Measurements from ENCODE around the gene PROCA1.

GRCh38 chr17:28720247-28720996, 8.7 kb upstream of the PROCA1 start:
- TF ChIP-seq, protein P1, sequence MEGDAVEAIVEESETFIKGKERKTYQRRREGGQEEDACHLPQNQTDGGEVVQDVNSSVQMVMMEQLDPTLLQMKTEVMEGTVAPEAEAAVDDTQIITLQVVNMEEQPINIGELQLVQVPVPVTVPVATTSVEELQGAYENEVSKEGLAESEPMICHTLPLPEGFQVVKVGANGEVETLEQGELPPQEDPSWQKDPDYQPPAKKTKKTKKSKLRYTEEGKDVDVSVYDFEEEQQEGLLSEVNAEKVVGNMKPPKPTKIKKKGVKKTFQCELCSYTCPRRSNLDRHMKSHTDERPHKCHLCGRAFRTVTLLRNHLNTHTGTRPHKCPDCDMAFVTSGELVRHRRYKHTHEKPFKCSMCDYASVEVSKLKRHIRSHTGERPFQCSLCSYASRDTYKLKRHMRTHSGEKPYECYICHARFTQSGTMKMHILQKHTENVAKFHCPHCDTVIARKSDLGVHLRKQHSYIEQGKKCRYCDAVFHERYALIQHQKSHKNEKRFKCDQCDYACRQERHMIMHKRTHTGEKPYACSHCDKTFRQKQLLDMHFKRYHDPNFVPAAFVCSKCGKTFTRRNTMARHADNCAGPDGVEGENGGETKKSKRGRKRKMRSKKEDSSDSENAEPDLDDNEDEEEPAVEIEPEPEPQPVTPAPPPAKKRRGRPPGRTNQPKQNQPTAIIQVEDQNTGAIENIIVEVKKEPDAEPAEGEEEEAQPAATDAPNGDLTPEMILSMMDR (IDR thresholded peaks at IDR 0.05): peak in 2 of 6 experiments; percentile 18 to 25
- TF ChIP-seq POLR2A (IDR thresholded peaks at IDR 0.05): peak in 1 of 2 donors; percentile 6

Measured in adrenal gland (tissue), 5 donors.